CD4-positive, alpha-beta T cell treated with Interferon alpha-2 for 1 hour (primary cell): ENCODE results near the gene AGMO.

Experiments used
- DNase-seq, 2 donors: peaks; one replicate each; pipeline ENCODE4 v3.0.0-alpha.2; 2020 to 2022

AGMO gene

GRCh38 chr7:15494711-15495110 lies 67.1 kb downstream of the AGMO start:
- DNase-seq = no peak

GRCh38 chr7:15491361-15491760 lies 70.5 kb downstream of the AGMO start:
- DNase-seq = no peak

GRCh38 chr7:15490291-15490690 lies 71.5 kb downstream of the AGMO start:
- no peak for DNase-seq

- DNase-seq = no peak
These were observed 72.0 kb downstream of the AGMO start for GRCh38 chr7:15489861-15490260.

GRCh38 chr7:15489383-15489782 lies 72.4 kb downstream of the AGMO start:
- no peak for DNase-seq

GRCh38 chr7:15488401-15488800 lies 73.4 kb downstream of the AGMO start:
- no peak for DNase-seq

GRCh38 chr7:15487896-15488295 lies 73.9 kb downstream of the AGMO start:
- no peak for DNase-seq

- DNase-seq = no peak
These were observed 75.8 kb downstream of the AGMO start for GRCh38 chr7:15485998-15486397.

- no peak for DNase-seq
These were observed 76.4 kb downstream of the AGMO start for GRCh38 chr7:15485431-15485830.

- no peak for DNase-seq
These were observed 80.7 kb downstream of the AGMO start for GRCh38 chr7:15481132-15481531.

GRCh38 chr7:15478401-15478800 lies 83.4 kb downstream of the AGMO start:
- DNase-seq = no peak

- DNase-seq = no peak
These were observed 85.3 kb downstream of the AGMO start for GRCh38 chr7:15476531-15476918.

- DNase-seq = no peak
These were observed 85.8 kb downstream of the AGMO start for GRCh38 chr7:15475808-15476530.

GRCh38 chr7:15471669-15471950 lies 90.2 kb downstream of the AGMO start:
- no peak for DNase-seq

- DNase-seq = no peak
These were observed 90.8 kb downstream of the AGMO start for GRCh38 chr7:15470825-15471668.

GRCh38 chr7:15464667-15465121 lies 97.1 kb downstream of the AGMO start:
- no peak for DNase-seq

- no peak for DNase-seq
These were observed 97.8 kb downstream of the AGMO start for GRCh38 chr7:15463801-15464666.

GRCh38 chr7:15462721-15463389 lies 99.0 kb downstream of the AGMO start:
- DNase-seq = no peak

GRCh38 chr7:15461576-15461975 lies 100.2 kb downstream of the AGMO start:
- DNase-seq = no peak

- no peak for DNase-seq
These were observed 102.7 kb downstream of the AGMO start for GRCh38 chr7:15459018-15459615.

GRCh38 chr7:15457990-15458955 lies 103.5 kb downstream of the AGMO start:
- DNase-seq = no peak
